RPMI7951 (cell line): ENCODE data around the gene DLL4. TPM values are rescaled to one million over a fixed set of nuclear protein-coding genes. Genes with fewer than 3 reads are reported as not detected.
A peak's percentile ranks its signal among the peaks of the same experiment; 100 is the strongest.

ENCODE experiments used
- DNase-seq: peaks from one replicate; pipeline ENCODE4 v3.0.0-alpha.2; 2012; ENCODE audit warnings: low read depth
- total RNA-seq: library from RNA; depleted of rRNA; stranded (reverse); fragments of >200 nt; shearing (Covaris generic); gene quantifications from 2 replicates; pipeline ENCODE4 v1.2.3, GENCODE V29; 2014

DLL4 gene
- total RNA-seq, 1 experiment from 2014 or later, result 2.6 TPM

GRCh38 chr15:40906091-40906990 is 22.8 kb upstream of the DLL4 start:
- DNase-seq, result peak; percentile 100

- peak; percentile 75 for DNase-seq
These were observed 21.9 kb upstream of the DLL4 start for GRCh38 chr15:40906991-40907802.

GRCh38 chr15:40908095-40908494 is 21.0 kb upstream of the DLL4 start:
- DNase-seq, result no peak

- peak; percentile 94 for DNase-seq
These were observed 19.2 kb upstream of the DLL4 start for GRCh38 chr15:40909662-40910630.

GRCh38 chr15:40911141-40911540 is 18.0 kb upstream of the DLL4 start:
- DNase-seq, result no peak

GRCh38 chr15:40911693-40912092 is 17.4 kb upstream of the DLL4 start:
- no peak for DNase-seq

GRCh38 chr15:40912478-40912877 is 16.7 kb upstream of the DLL4 start:
- DNase-seq, result no peak

GRCh38 chr15:40914013-40914412 is 15.1 kb upstream of the DLL4 start:
- no peak for DNase-seq

- DNase-seq, result no peak
These were observed 14.7 kb upstream of the DLL4 start for GRCh38 chr15:40914486-40914885.

- no peak for DNase-seq
These were observed 14.0 kb upstream of the DLL4 start for GRCh38 chr15:40915116-40915661.

GRCh38 chr15:40915679-40916078 is 13.5 kb upstream of the DLL4 start:
- no peak for DNase-seq

- no peak for DNase-seq
These were observed 11.6 kb upstream of the DLL4 start for GRCh38 chr15:40917585-40917984.

- no peak for DNase-seq
These were observed 10.9 kb upstream of the DLL4 start for GRCh38 chr15:40918146-40918798.

GRCh38 chr15:40918799-40919392 is 10.2 kb upstream of the DLL4 start:
- DNase-seq, result no peak

GRCh38 chr15:40921949-40922607 is 7.1 kb upstream of the DLL4 start:
- no peak for DNase-seq

- DNase-seq, result no peak
These were observed 6.5 kb upstream of the DLL4 start for GRCh38 chr15:40922608-40923005.

- no peak for DNase-seq
These were observed 5.6 kb upstream of the DLL4 start for GRCh38 chr15:40923551-40923950.

GRCh38 chr15:40925495-40925862 is 3.7 kb upstream of the DLL4 start:
- no peak for DNase-seq

GRCh38 chr15:40925863-40926658 is 3.1 kb upstream of the DLL4 start:
- peak; percentile 63 for DNase-seq
